ENCODE results near the gene SDS. TPM values are rescaled to one million over a fixed set of nuclear protein-coding genes. Genes with fewer than 3 reads are reported as not detected.

Gene SDS
- total RNA-seq, 1 donor from 2014 or later = not detected

- TF ChIP-seq CTCF (conservative IDR thresholded peaks at IDR 0.05; ENCODE audit: low read depth, low read length) = no peak
- DNase-seq (ENCODE audit: low read depth) = no peak
- no peak overlapping the region for H3K4me3 ChIP-seq (ENCODE audit: low read depth, low read length)
Observed at GRCh38 chr12:113400362-113400761, 3.3 kb downstream of the SDS start.

- no peak for TF ChIP-seq CTCF (conservative IDR thresholded peaks at IDR 0.05; ENCODE audit: low read depth, low read length)
- DNase-seq (ENCODE audit: low read depth) = no peak
- H3K4me3 ChIP-seq (ENCODE audit: low read depth, low read length) = no peak overlapping the region
Observed at GRCh38 chr12:113399490-113399889, 4.2 kb downstream of the SDS start.

- H3K4me3 ChIP-seq (ENCODE audit: low read depth, low read length) = no peak overlapping the region
- TF ChIP-seq CTCF (conservative IDR thresholded peaks at IDR 0.05; ENCODE audit: low read depth, low read length) = no peak
- no peak for DNase-seq (ENCODE audit: low read depth)
Observed at GRCh38 chr12:113398346-113399290, 5.1 kb downstream of the SDS start.

- no peak overlapping the region for H3K4me3 ChIP-seq (ENCODE audit: low read depth, low read length)
- no peak for TF ChIP-seq CTCF (conservative IDR thresholded peaks at IDR 0.05; ENCODE audit: low read depth, low read length)
- DNase-seq (ENCODE audit: low read depth) = no peak
Observed at GRCh38 chr12:113397497-113398197, 6.0 kb downstream of the SDS start.

- H3K4me3 ChIP-seq (ENCODE audit: low read depth, low read length) = no peak overlapping the region
- TF ChIP-seq CTCF (conservative IDR thresholded peaks at IDR 0.05; ENCODE audit: low read depth, low read length) = no peak
- DNase-seq (ENCODE audit: low read depth) = no peak
Observed at GRCh38 chr12:113396828-113397496, 6.7 kb downstream of the SDS start.

GRCh38 chr12:113396200-113396599 lies 7.5 kb downstream of the SDS start:
- H3K4me3 ChIP-seq (ENCODE audit: low read depth, low read length) = no peak overlapping the region
- TF ChIP-seq CTCF (conservative IDR thresholded peaks at IDR 0.05; ENCODE audit: low read depth, low read length) = no peak

More at GRCh38 chr12:113396200-113396599, 7.5 kb downstream of the SDS start:
- no peak for DNase-seq (ENCODE audit: low read depth)
